GM12878 (cell line): Measurements from ENCODE around the gene HRCT1.

Experiments
- CREB1 ChIP-seq: IDR thresholded peaks from 2 replicates; pipeline ENCODE4 v1.6.1; 2012; ENCODE audit warnings: low read depth, mild to moderate bottlenecking, inconsistent platforms
- EZH2 ChIP-seq: IDR thresholded peaks from 2 replicates; pipeline ENCODE4 v1.6.1; 2012; ENCODE audit warnings: low read depth, mild to moderate bottlenecking, control low read depth, inconsistent platforms, low read length, borderline replicate concordance; ENCODE audit not compliant: control insufficient read depth
- MTA2 ChIP-seq: fragments of 450-650 bp; IDR thresholded peaks from 2 replicates; pipeline ENCODE4 v1.6.1; 2016; ENCODE audit warnings: low read depth, mild to moderate bottlenecking, moderate library complexity
- NFXL1 ChIP-seq: fragments of 450-650 bp; IDR thresholded peaks from 2 replicates; pipeline ENCODE4 v1.6.1; 2017; ENCODE audit warnings: antibody characterized with exemption, mild to moderate bottlenecking, borderline replicate concordance
- PAX5 ChIP-seq: IDR thresholded peaks from 2 replicates; pipeline ENCODE4 v1.6.1; 2011; ENCODE audit warnings: low read depth, low read length, borderline replicate concordance
- POLR2A ChIP-seq: IDR thresholded peaks from 2 replicates; pipeline ENCODE4 v1.6.1; 2011; ENCODE audit warnings: low read depth, mild to moderate bottlenecking, low read length
- POLR2AphosphoS5 ChIP-seq: IDR thresholded peaks from 2 replicates; pipeline ENCODE4 v1.6.1; 2011; ENCODE audit warnings: mild to moderate bottlenecking, low read length, inconsistent platforms
- POU2F2 ChIP-seq: IDR thresholded peaks from 3 replicates; pipeline ENCODE4 v1.6.1; 2011; ENCODE audit warnings: low read depth, mild to moderate bottlenecking, low read length, borderline replicate concordance
- TAF1 ChIP-seq: IDR thresholded peaks from 2 replicates; pipeline ENCODE4 v1.6.1; 2011; ENCODE audit warnings: mild to moderate bottlenecking, low read depth, low read length, borderline replicate concordance
- TF ChIP-seq, protein P1 (sequence below): IDR thresholded peaks from 2 replicates; pipeline ENCODE4 v1.6.1; 2012; ENCODE audit warnings: low read depth, low read length, improper control_type of control experiment
- TF ChIP-seq, protein P2 (sequence below), 3 experiments: IDR thresholded peaks in 2 of 3; conservative IDR thresholded peaks in 1 of 3; 2 replicates each; pipeline ENCODE4 v1.5.1; 2011; ENCODE audit warnings: low read depth in 3 of 3, low read length in 3 of 3, mild to moderate bottlenecking in 3 of 3, control low read depth in 2 of 3, moderate library complexity in 2 of 3, inconsistent platforms in 1 of 3, mixed read lengths in 1 of 3; ENCODE audit not compliant: control insufficient read depth in 2 of 3, insufficient read depth in 1 of 3; ENCODE audit errors: extremely low read depth in 1 of 3
- TF ChIP-seq, protein P3 (sequence below): IDR thresholded peaks from 2 replicates; pipeline ENCODE4 v1.6.1; 2011; ENCODE audit warnings: low read depth, mild to moderate bottlenecking, low read length, moderate library complexity, borderline replicate concordance; ENCODE audit errors: extremely low read depth

DNA sequence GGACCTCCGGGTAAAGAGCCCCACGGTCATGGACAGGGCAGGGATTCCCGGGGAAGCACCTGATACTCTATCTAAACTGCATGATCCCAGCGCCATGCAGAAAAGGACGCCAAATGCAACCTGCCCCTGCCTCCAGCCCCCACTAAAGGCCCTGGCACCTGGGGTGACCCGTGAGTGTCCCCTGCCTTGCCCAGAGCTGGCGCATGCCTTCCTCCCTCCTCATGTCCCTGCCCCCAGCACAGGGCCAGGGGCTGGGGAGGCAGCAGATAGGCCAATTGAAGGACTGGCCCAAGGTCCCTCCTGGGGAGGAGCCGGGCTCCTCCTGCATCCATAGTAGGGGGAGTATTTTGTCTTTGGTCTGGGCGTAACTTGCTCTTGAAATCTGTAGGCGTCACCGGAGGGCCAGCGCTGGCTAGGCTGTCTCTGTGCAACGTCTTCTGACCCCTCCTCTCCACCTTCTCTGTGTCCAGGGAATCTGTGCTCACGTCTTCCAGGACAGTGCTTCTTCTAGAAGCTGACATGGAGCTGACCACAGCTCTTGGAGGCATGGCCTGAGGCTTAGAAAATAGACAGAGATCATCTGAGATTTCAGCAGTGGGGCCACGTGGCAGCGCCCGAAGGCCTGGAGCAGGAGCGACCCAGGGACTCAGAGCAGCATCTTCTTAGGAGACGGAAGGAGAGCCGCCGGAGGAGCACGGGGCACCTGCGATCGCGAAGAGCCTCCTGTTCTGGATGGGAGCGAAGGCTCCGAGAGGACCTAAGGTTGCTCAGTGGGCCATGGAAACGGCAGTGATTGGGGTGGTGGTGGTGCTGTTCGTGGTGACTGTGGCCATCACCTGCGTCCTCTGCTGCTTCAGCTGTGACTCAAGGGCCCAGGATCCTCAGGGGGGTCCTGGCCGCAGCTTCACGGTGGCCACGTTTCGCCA, 3.9 kb downstream of the HRCT1 start:
- TF ChIP-seq NFXL1 (no peak), EZH2 (no peak), POLR2AphosphoS5 (no peak), POLR2A (no peak), PAX5 (no peak), TAF1 (no peak), CREB1 (no peak), MTA2 (no peak), POU2F2 (no peak)
- TF ChIP-seq, protein P1, sequence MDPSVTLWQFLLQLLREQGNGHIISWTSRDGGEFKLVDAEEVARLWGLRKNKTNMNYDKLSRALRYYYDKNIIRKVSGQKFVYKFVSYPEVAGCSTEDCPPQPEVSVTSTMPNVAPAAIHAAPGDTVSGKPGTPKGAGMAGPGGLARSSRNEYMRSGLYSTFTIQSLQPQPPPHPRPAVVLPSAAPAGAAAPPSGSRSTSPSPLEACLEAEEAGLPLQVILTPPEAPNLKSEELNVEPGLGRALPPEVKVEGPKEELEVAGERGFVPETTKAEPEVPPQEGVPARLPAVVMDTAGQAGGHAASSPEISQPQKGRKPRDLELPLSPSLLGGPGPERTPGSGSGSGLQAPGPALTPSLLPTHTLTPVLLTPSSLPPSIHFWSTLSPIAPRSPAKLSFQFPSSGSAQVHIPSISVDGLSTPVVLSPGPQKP = no peak
- TF ChIP-seq, protein P2, sequence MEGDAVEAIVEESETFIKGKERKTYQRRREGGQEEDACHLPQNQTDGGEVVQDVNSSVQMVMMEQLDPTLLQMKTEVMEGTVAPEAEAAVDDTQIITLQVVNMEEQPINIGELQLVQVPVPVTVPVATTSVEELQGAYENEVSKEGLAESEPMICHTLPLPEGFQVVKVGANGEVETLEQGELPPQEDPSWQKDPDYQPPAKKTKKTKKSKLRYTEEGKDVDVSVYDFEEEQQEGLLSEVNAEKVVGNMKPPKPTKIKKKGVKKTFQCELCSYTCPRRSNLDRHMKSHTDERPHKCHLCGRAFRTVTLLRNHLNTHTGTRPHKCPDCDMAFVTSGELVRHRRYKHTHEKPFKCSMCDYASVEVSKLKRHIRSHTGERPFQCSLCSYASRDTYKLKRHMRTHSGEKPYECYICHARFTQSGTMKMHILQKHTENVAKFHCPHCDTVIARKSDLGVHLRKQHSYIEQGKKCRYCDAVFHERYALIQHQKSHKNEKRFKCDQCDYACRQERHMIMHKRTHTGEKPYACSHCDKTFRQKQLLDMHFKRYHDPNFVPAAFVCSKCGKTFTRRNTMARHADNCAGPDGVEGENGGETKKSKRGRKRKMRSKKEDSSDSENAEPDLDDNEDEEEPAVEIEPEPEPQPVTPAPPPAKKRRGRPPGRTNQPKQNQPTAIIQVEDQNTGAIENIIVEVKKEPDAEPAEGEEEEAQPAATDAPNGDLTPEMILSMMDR (IDR thresholded peaks at IDR 0.05 in 2 of 3, conservative IDR thresholded peaks at IDR 0.05 in 1 of 3; ENCODE audit: control insufficient read depth in 2 of 3, extremely low read depth in 1 of 3, insufficient read depth in 1 of 3, low read depth in 3 of 3, low read length in 3 of 3) = no peak
- TF ChIP-seq, protein P3, sequence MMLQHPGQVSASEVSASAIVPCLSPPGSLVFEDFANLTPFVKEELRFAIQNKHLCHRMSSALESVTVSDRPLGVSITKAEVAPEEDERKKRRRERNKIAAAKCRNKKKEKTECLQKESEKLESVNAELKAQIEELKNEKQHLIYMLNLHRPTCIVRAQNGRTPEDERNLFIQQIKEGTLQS = no peak
